Activated CD8-positive, alpha-beta memory T cell treated with anti-CD3 and anti-CD28 coated beads for 48 hours (primary cell): ENCODE data around the gene LGALS7B.
"Not testable (repeated sequence)": the region's sequence is repeated elsewhere in the genome, so short reads cannot be mapped to it uniquely, and the experiment has no call there.

Source experiments
- DNase-seq, 3 experiments: peaks; one replicate each; pipeline ENCODE4 v3.0.0-alpha.2; 2020; ENCODE audit warnings: low read depth in 2 of 3, low spot score in 2 of 3

Gene LGALS7B

DNA sequence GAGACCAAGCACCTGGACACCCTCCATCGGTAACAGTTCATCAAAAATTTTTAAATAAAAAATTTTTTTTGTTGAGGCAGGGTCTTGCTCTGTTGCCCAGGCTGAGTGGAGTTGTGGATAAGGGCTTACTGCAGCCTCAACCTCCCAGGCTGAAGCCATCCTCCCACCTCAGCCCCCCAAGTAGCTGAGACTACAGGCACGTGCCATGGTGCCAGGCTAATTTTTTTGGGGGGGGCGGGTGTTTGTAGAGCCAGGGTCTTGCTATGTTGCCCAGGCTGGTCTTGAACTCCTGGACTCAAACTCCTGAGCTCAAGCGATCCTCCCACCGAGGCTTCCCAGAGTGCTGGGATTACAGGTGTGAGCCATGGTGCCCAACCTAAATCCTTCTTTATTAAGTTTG is 4.7 kb downstream of the LGALS7B start:
- no peak for DNase-seq

DNA sequence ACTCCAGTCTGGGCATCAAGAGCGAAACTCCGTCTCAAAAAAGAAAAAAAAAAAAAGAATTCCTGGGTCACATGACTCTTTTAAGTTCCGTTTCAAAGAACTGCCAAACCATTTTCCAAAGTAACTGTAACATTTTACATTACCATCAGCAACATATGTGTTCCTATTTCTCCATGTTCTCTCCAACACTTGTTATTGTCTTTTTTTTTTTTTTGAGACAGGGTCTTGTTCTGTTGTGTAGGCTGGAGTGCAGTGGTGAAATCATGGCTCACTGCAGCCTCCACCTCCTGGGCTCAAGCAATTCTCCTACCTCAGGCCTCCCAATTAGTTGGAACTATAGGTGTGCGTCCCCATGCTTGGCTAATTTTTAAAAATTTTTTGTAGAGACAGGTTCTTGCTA is 6.5 kb downstream of the LGALS7B start:
- no peak for DNase-seq

DNA sequence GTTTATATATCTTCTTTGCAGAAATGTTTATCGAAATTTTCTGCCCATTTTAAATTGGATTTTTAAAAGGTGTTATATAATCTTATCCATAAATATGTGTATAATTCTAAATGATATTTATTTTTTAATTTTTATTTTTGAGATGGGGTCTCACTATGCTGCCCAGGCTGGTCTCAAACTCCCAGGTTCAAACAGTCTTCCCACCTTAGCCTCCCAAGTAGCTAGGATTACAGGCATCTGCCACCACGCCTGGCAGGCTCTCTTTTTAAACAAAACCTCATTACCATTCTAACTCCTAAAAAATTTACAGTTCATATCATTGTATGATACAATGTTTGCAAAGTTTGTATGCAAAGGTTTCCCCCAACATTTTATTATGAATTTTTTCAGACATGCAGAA is 7.2 kb downstream of the LGALS7B start:
- no peak for DNase-seq

DNA sequence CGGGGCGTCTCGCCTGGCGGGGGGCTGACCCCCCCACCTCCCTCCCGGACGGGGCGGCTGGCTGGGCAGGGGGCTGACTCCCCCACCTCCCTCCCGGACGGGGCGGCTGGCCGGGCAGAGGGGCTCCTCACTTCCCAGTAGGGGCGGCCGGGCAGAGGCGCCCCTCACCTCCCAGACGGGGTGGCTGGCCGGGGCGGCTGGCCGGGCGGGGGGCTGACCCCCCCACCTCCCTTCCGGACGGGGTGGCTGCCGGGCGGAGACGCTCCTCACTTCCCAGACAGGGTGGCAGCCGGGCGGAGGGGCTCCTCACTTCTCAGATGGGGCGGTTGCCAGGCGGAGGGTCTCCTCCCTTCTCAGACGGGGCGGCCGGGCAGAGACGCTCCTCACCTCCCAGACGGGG is 8.8 kb downstream of the LGALS7B start:
- not testable (repeated sequence) for DNase-seq

DNA sequence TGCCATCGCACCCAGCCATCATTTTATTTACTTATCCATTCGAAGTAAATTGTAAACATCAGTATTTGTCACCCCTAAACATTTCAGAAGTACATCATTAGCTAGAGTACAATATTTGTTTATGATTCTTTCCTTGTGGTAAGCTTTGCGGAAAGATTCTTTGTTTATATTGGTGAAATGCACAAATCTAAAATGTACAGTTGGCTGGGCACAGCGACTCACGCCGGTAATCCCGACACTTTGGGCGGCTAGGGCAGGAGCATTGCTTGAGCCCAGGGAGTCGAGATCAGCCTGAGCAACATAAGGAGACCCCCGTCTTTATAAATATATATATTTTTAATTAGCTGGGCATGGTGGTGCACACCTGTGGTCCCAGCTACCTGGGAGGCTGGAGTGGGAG is 10.1 kb downstream of the LGALS7B start:
- no peak for DNase-seq

DNA sequence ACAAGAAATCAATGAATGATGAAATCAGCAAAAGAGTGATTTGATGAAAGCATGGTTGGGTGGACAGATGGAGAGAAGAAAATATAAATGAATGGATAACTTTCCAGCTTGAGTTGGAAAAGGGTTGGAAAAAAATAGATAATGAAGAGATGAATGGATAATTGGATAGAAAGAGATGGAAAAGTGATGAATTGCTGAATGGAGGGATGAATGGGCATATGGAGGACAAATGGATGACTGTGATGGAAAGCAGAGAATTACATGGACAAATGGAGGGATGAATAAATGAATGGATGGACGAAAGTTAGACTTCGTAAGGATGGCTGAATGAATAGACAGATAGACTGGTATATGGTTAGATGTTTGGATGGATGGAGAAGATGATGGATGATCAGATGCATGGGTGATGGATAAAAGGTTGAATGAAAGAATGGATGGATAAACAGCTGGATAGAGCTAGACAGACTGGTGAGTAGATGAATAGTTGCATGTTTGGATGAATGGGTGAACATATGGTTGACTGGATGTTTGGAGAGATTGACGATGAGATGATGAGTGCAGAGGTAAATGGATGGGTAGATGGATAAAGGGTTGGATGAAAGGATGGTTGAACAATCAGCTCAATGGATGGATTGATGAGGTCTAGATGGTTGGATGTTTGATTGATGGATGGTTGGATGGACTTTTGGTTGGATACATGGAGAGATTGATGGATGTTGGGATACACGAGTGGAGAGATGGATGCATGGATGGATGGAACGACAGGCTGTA is 11.8 kb downstream of the LGALS7B start:
- no peak for DNase-seq

DNA sequence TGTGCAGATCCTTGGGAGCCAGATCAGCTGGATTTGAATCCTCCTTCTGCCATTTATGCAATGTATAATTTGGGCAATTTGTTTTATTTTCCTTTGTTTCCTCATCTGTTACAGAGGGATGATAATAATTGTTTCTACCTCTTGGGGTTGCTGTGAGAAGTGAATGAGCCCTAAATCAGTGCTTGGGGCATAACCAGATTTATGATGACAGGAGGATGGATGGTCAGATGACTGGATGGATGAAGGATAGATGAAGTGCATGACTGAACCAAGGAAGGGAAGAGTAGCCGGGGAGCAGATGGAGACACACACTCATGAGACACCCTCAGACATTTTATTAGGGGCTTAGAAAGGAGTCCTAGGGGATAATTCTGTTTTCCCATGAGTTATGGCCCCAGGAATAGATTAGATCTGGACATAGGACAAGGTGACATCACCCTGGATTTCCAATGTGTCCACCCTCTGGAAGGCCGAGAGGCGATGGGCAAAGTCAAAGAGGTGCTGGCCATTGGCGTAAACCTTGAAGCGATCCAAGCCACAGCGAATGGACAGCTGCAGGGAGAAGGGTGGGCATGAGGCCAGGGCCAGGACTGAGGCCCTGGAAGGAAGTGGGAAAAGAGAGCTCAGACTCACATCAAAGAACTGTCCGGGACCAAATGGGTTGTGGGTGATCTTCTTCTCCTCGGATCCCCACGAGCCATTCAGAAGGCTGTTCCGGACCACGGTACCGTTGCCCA is 12.5 kb downstream of the LGALS7B start:
- DNase-seq = no peak

DNA sequence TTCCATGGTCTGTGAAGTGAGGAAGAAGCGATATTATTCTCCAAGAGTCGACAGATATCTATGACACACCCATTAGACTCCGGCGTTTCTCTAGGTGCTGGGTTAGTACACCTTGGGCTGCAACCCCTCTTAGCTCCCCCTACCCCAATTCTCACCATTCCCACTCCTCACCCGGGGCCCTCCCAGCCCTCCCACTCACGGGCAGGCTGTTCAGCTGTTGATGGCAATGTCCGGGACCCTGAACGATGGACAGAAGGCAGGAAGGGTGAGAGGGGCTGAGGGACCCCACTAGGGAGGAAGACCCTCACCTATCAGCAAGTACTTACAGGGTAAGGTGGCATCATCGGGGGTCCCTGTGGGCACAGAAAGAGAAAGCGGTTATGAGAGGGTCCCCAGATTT is 14.5 kb downstream of the LGALS7B start:
- DNase-seq = no peak

DNA sequence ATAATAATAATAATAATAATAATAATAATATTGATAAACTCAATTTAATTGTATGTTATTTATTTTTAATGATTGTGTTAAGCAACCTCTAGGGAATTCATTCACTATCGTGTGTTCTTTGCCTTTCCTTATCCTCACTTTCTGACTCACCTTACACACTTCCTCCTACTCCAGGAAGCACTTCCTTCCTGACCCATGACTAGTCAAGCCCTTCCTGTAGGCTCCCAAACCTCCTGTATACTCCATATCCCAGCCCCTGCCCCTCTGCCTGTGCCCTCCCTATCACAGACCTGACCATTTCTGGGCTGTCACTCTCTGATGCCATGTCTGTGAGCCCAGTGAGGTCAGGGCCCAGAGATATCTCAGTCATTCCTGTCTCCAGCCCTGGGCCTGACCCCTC is 16.2 kb downstream of the LGALS7B start:
- DNase-seq = no peak

DNA sequence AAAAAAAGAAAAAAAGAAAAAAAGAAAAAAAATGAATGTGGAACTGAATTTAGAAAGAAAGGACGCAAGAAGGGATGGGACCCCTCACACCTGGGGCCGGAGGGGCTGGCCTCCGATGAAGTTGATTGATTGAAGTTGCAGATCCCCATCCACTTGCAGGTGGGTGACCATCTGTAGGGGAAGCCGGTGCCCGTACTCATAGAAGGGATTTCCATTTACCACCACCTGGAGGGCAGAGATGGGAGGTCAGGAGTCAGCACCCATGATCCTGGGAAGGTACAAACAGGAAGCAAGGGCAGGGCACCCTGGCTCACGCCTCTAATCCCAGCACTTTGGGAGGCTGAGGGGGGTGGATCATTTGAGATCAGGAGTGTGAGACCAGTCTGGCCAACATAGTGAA is 17.4 kb downstream of the LGALS7B start:
- DNase-seq = no peak

DNA sequence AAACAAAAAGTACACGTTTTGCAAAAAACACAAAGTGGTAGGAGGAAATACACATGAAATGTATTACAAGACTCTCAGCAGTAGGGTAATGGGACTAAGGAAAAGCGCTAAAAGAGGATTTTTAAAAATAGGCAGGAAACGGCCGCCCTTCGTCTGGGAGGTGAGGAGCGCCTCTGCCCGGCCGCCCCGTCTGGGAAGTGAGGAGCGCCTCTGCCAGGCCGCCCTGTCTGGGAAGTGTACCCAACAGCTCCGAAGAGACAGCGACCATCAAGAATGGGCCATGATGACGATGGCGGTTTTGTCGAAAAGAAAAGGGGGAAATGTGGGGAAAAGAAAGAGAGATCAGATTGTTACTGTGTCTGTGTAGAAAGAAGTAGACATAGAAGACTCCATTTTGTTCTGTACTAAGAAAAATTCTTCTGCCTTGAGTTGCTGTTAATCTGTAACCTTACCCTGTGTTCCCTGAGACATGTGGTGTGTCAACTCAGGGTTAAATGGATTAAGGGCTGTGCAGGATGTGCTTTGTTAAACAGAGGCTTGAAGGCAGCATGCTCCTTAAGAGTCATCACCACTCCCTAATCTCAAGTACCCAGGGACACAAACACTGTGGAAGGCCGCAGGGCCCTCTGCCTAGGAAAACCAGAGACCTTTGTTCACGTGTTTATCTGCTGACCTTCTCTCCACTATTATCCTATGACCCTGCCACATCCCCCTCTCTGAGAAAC is 18.5 kb downstream of the LGALS7B start:
- DNase-seq = not testable (repeated sequence)

DNA sequence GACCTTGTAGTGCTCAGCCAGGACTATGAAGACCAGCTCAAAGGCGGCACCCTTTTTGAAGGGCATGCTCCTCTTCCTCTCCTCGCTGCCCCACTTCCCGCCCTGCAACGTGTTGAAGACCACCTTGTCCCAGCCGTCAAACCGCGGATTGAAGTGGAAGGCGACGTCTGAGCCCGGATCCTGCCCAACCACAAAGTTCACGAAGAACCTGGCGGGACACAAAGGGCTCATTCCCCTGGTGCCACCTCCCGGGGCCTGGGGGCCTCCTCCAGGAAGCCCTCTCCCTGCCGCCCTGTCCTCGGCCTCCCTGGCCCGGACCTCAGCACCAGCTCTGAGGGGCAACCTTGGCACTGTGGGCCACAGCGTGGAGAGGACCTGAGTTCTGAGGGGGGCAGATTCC is 19.7 kb downstream of the LGALS7B start:
- no peak for DNase-seq

DNA sequence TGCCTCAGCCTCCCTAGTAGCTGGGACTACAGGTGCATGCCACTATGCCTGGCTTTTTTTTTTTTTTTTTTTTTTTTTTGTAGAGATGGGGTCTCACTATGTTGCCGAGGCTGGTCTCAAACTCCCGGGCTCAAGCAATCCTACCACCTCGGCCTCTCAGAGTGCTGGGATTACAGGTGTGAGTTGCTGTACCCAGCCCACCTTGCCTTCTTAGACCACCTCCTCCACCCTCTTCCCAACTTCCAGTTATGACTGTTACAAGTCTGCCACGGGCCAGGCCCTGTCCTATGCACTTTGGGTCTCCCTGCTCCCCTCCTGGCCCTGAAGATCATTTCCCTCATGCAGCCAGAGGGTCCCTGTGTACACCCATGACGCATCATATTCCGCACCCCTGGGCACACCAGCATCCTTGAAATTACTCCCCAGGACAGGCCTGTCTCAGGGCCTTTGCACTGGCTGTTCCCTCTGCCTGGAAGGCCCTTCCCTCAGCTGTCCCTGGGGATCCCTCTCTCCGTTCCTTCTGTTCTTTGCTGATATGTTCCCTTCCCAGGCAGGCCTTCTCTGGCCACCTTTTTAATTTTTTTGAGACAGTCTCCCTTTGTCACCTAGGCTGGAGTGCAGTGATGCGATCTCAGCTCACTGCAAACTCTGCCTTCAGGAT is 20.7 kb downstream of the LGALS7B start:
- no peak for DNase-seq

DNA sequence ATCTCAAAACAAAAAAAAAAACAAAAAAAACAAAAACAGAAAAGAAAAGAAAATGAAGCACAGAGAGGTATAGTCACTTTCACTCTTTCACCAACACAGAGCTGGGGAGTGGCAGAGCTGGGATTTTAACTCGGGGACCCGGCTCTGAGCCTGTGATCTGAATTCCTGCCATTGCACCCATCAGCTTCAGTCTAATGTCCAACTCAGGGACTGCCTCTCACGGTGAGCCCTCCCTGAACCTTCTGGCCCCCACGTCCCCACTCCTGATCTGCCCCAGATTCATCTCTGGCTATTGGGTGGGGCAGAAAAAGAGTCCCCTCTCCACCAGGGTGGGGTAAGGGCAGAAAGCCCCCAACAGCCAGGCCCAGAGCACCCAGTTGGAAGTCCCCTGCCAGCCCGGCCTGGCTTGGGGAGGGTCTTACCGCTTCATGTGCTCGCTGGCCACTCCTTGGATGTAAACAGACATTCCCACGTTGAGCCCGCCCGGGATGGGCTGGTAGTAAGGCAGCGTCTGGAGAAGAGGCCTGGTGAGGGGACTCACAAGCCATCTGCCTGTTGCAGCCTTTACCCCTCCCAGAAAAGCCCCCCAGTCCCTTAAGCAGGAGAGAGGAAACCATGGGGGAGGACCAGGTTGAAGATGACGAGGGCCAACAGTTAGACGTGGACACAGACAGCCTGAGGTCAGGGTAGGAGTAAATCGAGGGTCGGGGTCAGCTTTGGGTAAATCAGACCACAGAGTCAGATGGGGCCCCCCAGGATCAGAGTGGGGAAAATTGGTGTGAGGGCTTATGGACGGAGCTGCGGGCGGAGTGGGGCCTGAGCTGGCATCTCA is 23.2 kb downstream of the LGALS7B start:
- DNase-seq = no peak

DNA sequence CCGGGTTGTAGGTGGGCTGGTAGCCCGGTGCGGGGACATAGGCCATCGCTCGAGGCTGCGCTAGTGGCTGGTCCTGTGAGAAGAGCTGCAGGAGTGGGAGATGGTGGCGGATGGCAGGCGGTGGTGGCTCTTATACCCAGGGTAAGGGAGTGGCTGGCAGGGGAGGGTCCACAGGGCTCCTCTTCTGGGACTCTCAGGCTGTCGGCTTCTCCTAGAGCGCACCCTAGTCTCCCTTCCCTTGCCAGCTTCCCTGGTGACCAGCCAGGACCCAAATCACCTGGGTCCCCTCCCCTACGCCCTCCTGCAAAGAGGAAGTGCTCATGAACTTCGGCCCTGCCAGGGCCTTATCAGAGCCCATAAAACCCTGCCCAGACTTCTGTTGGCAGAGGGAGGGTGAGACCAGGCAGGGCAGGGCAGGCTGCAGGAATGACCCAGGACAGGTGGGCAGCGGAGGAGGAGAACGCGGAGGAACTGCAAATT is 23.9 kb downstream of the LGALS7B start, which contains the start of gene LGALS4:
Gene LGALS4 (minus strand): TSS at position 105 of the 480 bp plus-strand sequence. CDS start 59 bp downstream, at position 46.
- DNase-seq = no peak

DNA sequence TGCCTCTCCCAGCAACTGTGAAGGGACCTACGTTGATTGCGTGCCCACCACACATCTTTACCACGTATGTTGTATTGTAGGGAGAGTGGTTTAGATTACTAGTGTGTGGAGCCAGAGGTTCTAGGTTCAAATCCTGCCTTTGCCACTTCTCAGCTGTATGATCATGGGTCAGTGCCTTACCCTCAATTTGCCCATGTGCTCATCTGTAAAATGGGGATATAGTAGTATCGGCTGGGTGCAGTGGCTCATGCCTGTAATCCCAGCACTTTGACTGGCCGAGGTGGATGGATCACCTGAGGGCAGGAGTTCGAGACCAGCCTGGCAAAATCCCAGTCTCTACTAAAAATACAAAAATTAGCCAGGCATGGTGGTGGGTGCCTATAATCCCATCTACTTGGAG is 24.3 kb downstream of the LGALS7B start:
- no peak for DNase-seq

DNA sequence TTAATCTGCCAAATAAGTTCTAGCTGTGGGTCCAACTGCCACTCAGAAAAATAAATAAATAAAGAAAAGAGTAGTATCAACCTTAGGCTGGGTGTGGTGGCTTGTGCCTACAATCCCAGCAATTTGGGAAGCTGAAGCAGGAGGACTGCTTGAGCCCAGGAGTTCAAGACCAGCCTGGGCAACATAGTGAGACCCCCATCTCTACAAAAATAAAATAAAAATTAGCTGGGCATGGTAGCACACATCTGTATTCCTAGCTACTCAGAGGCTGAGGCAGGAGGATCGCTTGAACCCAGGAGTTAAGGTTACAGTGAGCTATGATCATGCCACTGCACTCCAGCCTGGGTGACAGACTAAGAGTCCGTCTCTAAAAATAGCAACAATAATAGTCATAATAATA is 24.9 kb downstream of the LGALS7B start:
- DNase-seq = not testable (repeated sequence)

DNA sequence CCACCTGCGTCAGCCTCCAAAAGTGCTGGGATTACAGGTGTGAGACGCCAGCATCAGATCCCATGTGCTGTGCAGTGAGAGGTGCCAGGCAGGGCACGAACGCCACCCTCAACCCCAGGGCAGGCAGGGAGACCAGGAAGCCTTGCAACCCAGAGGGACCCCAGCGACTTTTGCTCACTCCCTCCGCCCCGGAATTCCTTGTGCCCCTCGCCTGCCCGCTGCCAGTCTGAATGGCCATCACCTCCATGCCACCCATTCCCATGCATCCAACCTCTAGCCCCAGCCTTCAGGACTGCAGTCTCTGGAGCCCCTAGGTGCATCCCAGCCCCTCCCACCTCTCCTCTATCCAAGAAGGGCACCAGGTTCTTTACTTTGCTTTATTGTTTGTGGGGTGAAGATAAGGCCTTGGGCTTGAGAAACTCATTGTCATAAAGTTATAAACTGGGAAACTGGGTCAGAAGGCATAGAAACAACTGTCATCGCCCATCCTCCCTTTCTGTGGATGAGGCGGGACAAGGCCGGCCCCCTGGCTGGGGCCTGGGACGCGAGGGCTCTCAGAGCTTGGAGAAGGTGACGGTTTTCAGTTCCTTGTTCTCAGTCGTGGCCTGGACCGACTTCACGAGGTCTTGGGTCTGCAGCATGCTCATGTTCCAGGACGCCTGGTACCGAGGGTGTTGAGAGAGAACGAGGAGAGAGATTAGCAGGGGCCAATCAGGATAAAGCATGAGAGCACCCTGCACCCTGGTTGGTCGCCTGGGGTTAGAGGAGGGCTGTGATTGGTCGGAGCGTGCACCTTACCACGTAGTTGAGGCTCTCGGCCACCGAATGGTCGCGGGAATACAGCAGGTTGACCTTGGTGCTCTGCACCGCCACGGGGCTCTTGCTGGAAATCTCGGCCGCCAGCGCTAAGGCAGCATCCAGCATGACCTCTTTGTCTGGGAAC is 26.3 kb downstream of the LGALS7B start:
- no peak for DNase-seq

DNA sequence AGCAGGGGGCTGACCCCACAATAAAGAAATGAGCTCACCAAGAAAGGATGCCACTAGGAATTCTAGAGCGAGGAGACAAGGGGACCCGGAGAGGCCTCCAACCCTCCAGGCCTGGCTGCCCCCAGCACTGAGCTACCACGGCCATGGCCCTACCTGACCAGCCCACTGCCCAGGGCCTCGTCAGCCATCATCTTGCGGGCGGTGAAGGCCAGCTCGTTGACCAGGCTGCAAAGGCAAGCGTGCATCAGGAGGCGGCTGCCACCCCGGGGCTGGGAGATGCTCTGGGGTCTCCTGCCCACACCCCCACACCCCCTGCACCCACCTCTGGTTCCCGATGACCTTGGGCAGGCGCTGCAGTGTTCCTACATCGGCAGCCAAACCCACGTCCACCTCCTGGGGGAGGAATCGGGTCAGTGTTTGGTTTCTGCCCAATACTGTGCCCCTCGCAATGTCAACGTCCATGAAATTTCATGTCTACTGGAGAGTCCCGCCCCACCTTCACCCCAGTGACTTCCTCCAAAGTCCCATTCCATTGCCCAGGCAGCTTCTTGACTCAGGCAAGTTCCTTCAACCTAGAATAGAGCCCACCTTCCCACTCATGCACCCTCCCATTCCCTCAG is 27.2 kb downstream of the LGALS7B start:
- no peak for DNase-seq
